Peyer's patch (tissue), 4 donors: ENCODE data around the gene NAA50. TPM values are rescaled to one million over a fixed set of nuclear protein-coding genes. Genes with fewer than 3 reads are reported as not detected.

Source experiments
- DNase-seq, 3 donors: peaks; one replicate each; pipeline ENCODE4 v3.0.0-alpha.2; 2017 to 2019
- H3K27ac ChIP-seq, 4 donors: fragments of 200-600 bp; sonication (generic); one replicate each; pipeline ENCODE4 v1.5.1; 2016 to 2019
- H3K27me3 ChIP-seq, 2 donors: fragments of 200-600 bp; sonication (generic); one replicate each; pipeline ENCODE4 v1.5.1; 2019
- H3K36me3 ChIP-seq, 3 donors: fragments of 200-600 bp; sonication (generic); one replicate each; pipeline ENCODE4 v1.5.1; 2016 to 2019
- H3K4me1 ChIP-seq, 4 donors: fragments of 200-600 bp; sonication (generic); one replicate each; pipeline ENCODE4 v1.5.1; 2016 to 2019
- H3K4me3 ChIP-seq, 4 donors: fragments of 200-600 bp; sonication (generic); 1 replicate in 3 of 4; 2 replicates in 1 of 4; pipeline ENCODE4 v1.5.1; 2016 to 2019; ENCODE audit warnings: mild to moderate bottlenecking in 1 of 4
- H3K9me3 ChIP-seq, 4 donors: fragments of 200-600 bp; sonication (generic); one replicate each; pipeline ENCODE4 v1.5.1; 2016 to 2019; ENCODE audit warnings: mild to moderate bottlenecking in 1 of 4
- CTCF ChIP-seq, 6 experiments: fragments of 450-650 bp in 4 of 6; fragments of 200-600 bp in 2 of 6; sonication (generic) in 1 of 6; IDR thresholded peaks; one replicate each; pipeline ENCODE4 v1.5.1; 2017 to 2019; ENCODE audit warnings: antibody characterized with exemption in 6 of 6, mild to moderate bottlenecking in 3 of 6, moderate library complexity in 1 of 6
- POLR2A ChIP-seq, 2 donors: fragments of 450-650 bp; IDR thresholded peaks; one replicate each; pipeline ENCODE4 v1.5.1; 2017; ENCODE audit warnings: antibody characterized with exemption in 2 of 2, mild to moderate bottlenecking in 2 of 2, moderate library complexity in 2 of 2
- total RNA-seq, 4 donors: library from RNA; depleted of rRNA; stranded (reverse); fragments of >200 nt; gene quantifications; one replicate each; pipeline ENCODE4 v1.1.0, GENCODE V29; 2016

The NAA50 gene
- total RNA-seq, 4 donors from 2014 or later = 46.2 to 85.9 (median 62.6) TPM

- no peak for DNase-seq
- H3K4me1 ChIP-seq = no peaks in the 10 kb centered on the region
- TF ChIP-seq POLR2A (IDR thresholded peaks at IDR 0.05) (no peak), CTCF (IDR thresholded peaks at IDR 0.05) (no peak)
Measured at GRCh38 chr3:113764698-113765097, 18.6 kb upstream of the NAA50 start.

GRCh38 chr3:113758389-113759024 lies 12.5 kb upstream of the NAA50 start:
- TF ChIP-seq POLR2A (IDR thresholded peaks at IDR 0.05) = no peak
- TF ChIP-seq CTCF (IDR thresholded peaks at IDR 0.05) = no peak
- no peaks in the 10 kb centered on the region for H3K36me3 ChIP-seq
- no peak overlapping the region for H3K4me3 ChIP-seq
- no peaks in the 10 kb centered on the region for H3K4me1 ChIP-seq
- DNase-seq = no peak
- H3K9me3 ChIP-seq = no peaks in the 10 kb centered on the region
- H3K27ac ChIP-seq = no peak overlapping the region
- H3K27me3 ChIP-seq = no peaks in the 10 kb centered on the region

More at GRCh38 chr3:113764698-113765097, 18.6 kb upstream of the NAA50 start:
- Histone ChIP-seq H3K9me3 (no peaks in the 10 kb centered on the region), H3K36me3 (no peaks in the 10 kb centered on the region), H3K27ac (no peak overlapping the region), H3K27me3 (no peaks in the 10 kb centered on the region), H3K4me3 (no peak overlapping the region)

- H3K27me3 ChIP-seq = no peaks in the 10 kb centered on the region
Measured at GRCh38 chr3:113754494-113755159, 8.6 kb upstream of the NAA50 start.

GRCh38 chr3:113753376-113753985 lies 7.4 kb upstream of the NAA50 start:
- TF ChIP-seq POLR2A (IDR thresholded peaks at IDR 0.05) = no peak
- TF ChIP-seq CTCF (IDR thresholded peaks at IDR 0.05) = no peak
- Histone ChIP-seq H3K36me3 (no peaks in the 10 kb centered on the region), H3K4me1 (peaks cover 0 to 7% (median 0%) of the 10 kb centered on the region in 4 donors), H3K27me3 (no peaks in the 10 kb centered on the region), H3K4me3 (no peak overlapping the region), H3K27ac (no peak overlapping the region), H3K9me3 (no peaks in the 10 kb centered on the region)
- DNase-seq = no peak

More at GRCh38 chr3:113754494-113755159, 8.6 kb upstream of the NAA50 start:
- H3K4me1 ChIP-seq = peaks cover 0 to 7% (median 0%) of the 10 kb centered on the region in 4 donors
- no peaks in the 10 kb centered on the region for H3K36me3 ChIP-seq
- H3K9me3 ChIP-seq = no peaks in the 10 kb centered on the region
- DNase-seq = no peak
- H3K4me3 ChIP-seq = no peak overlapping the region
- no peak overlapping the region for H3K27ac ChIP-seq
- TF ChIP-seq POLR2A (IDR thresholded peaks at IDR 0.05) (no peak), CTCF (IDR thresholded peaks at IDR 0.05) (no peak)

GRCh38 chr3:113751141-113751540 lies 5.1 kb upstream of the NAA50 start:
- TF ChIP-seq POLR2A (IDR thresholded peaks at IDR 0.05) (no peak), CTCF (IDR thresholded peaks at IDR 0.05) (no peak)
- Histone ChIP-seq H3K27me3 (no peaks in the 10 kb centered on the region), H3K36me3 (no peaks in the 10 kb centered on the region), H3K4me1 (peaks cover 0 to 13% (median 2%) of the 10 kb centered on the region in 4 donors), H3K9me3 (no peaks in the 10 kb centered on the region), H3K4me3 (no peak overlapping the region), H3K27ac (no peak overlapping the region)
- DNase-seq = no peak
